OCI-LY3 (cell line): ENCODE results near the gene LRRC8D.

Experiments
- CTCF ChIP-seq: fragments of 200-600, 300-600 bp; sonication (generic); IDR thresholded peaks from 2 replicates; pipeline ENCODE4 v1.5.1; 2014; ENCODE audit warnings: antibody characterized with exemption, low read length, low read depth
- EZH2phosphoT487 ChIP-seq: fragments of 200-600 bp; shearing (Covaris generic); IDR thresholded peaks from 2 replicates; pipeline ENCODE4 v1.6.1; 2018; ENCODE audit warnings: antibody characterized with exemption, mixed run types, low read depth

- TF ChIP-seq EZH2phosphoT487 (no peak), CTCF (no peak)
Observed at GRCh38 chr1:89837036-89837481, 16.2 kb downstream of the LRRC8D start.
